Inferior parietal cortex (tissue), 1 donor: ENCODE results near the gene VWA7.

Experiments used
- DNase-seq: peaks from one replicate; pipeline ENCODE4 v3.0.0-alpha.2; 2016; ENCODE audit errors: extremely low spot score

Gene VWA7

DNA sequence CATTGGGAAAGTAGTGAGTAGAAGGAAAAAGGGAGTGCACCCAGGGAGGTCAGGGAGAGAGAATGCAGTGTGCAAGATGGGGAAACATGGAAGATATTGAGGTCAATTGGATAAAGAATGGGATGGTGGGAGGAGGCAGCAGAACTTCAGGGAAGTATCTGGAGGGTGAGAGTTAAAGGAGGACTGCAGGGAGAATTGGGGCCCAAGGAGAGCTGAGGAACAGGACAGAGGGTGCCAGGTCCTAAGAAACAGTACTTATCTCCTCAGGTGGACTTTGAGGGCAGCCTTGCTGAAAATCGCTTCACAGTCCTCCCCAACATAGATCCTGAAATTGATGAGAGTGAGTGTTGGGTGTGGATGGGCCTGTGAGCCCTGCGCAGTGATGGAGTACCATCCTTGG, 18.8 kb downstream of the VWA7 start:
- no peak for DNase-seq

- no peak for DNase-seq
These were observed 24.3 kb downstream of the VWA7 start for GRCh38 chr6:31752739-31753319.

DNA sequence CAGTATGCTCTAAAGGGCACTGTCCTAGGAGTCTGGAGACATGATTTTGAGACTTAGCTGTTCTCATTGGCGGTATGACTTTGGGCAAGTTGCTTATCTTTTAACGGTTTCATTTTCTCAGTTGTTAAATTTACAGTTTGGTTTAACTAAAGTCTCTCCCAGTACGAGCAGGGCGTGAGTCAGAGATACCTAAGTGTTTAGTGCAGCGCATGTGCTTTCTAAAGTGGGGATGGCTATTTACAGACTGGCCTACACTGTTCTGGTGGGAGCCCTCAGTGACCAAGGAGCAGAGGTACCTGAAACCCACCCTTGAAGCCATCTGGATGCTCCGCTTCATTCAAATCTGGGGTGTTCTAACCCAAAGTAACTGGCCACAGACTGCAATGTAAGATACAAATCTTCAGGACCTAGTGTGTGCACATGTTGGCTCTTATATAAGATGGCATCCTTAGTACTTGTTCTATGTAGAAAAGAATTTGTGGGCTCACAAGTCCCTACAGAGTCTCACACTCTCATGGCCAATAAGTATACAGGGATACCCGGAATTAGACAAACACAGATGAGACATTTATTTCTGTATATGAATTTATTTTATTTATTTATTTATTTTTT, 26.6 kb downstream of the VWA7 start:
- DNase-seq = no peak

DNA sequence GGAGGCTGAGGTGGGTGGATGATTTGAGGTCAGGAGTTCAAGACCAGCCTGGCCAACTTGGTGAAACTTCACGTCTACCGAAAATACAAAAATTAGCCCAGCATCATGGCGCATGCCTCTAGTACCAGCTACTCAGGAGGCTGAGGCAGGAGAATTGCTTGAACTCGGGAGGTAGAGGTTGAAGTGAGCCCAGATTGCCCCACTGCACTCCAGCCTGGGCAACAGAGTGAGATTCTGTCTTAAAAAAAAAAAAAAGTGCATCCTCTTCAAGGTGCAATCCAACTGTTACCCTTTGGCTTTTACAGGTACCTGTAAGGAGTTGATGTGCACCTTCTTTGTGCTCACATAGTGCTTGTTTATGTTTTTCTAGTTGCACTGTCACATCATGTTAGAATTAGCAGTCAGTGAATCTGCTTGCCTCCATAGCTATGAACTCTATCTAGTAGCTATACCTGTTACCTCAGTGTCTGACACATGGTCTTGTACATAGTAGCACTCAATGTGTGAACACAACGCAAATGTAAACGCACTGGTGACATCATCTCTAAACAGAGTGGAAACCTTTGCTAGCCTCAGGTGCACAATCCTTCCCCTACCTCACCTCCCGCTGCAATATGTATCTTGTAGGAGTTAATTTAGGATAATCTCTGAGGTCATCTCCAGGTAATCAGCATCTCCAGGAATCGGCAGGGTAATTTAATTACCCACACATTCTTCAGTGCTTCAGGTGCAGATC, 27.7 kb downstream of the VWA7 start:
- no peak for DNase-seq

DNA sequence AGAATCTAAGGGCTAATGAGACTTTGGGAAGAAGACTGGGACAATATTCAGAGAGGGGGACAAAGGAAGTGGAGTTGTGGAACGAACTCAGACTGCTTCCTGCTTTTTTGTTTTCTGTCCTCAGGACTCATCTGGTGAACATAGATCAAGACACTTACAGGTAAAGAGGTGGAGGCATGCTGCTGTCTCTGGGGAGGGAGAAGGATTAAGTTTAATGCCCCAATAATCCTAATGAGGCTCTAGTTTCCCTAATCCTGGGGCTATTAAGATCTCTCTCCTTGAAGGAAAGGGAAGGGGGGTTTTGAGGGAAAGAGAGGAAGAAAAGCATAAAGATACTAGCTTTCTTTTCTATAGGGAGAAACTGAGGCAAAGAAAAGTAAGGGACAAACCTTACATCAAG, 32.7 kb downstream of the VWA7 start:
- DNase-seq = no peak

DNA sequence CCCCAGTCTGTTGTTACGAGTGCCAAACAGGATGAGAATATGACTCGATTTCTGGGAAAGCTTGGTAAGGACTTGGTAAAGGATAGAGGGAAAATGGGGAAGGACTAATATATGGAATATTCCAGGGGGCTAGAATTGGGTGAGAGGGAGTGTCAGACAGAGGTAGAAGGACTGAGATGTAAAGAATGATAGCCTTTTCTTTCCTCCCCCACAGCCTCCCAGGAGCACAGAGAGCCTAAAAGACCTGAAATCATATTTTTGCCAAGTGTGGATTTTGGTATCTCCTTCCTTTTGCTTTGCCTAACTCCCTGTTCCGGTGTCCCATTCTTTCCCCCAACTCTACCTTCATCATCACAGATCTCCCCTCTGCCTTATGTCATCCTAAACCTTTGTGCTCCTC, 34.2 kb downstream of the VWA7 start:
- DNase-seq = no peak

GRCh38 chr6:31741815-31742214, 35.3 kb downstream of the VWA7 start:
- no peak for DNase-seq

DNA sequence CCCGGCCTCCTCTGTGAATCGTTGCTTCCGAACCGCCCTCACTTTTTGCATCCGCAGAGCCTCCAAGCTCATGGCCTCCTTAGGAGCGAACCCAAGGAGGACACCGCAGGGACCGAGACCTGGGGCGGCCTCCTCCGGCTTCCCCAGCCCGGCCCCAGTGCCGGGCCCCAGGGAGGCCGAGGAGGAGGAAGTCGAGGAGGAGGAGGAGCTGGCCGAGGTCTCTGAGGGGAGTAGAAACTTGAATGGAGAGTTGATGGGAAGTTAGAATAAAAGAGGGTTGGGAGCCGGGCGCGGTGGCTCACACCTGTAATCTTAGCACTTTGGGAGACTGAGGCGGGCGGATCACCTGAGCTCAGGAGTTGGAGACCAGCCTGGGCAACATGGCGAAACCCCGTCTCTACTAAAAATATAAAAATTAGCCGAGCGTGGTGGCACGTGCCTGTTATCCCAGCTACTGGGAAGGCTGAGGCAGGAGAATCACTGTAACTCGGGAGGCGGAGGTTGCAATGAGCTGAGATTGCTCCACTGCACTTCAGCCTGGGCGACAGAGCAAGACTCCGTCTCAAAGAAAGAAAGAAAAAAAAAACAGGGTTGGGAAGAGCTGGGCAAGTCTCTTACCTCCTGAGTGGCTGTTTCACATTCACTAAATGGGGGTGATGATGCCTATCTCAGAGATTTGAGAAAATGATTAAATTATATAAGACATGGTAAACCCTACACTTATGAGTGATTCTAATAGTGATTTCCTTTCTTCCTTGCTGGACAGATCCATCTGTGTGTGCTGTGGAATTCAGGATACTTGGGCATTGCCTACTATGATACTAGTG, 36.5 kb downstream of the VWA7 start:
- DNase-seq = no peak

GRCh38 chr6:31739639-31740396, 37.3 kb downstream of the VWA7 start, which contains the start of gene MSH5:
TSS of gene MSH5 (plus strand) at chr6:31740005. CDS start at chr6:31740467, 462 bp downstream.
- peak; percentile 100 for DNase-seq

DNA sequence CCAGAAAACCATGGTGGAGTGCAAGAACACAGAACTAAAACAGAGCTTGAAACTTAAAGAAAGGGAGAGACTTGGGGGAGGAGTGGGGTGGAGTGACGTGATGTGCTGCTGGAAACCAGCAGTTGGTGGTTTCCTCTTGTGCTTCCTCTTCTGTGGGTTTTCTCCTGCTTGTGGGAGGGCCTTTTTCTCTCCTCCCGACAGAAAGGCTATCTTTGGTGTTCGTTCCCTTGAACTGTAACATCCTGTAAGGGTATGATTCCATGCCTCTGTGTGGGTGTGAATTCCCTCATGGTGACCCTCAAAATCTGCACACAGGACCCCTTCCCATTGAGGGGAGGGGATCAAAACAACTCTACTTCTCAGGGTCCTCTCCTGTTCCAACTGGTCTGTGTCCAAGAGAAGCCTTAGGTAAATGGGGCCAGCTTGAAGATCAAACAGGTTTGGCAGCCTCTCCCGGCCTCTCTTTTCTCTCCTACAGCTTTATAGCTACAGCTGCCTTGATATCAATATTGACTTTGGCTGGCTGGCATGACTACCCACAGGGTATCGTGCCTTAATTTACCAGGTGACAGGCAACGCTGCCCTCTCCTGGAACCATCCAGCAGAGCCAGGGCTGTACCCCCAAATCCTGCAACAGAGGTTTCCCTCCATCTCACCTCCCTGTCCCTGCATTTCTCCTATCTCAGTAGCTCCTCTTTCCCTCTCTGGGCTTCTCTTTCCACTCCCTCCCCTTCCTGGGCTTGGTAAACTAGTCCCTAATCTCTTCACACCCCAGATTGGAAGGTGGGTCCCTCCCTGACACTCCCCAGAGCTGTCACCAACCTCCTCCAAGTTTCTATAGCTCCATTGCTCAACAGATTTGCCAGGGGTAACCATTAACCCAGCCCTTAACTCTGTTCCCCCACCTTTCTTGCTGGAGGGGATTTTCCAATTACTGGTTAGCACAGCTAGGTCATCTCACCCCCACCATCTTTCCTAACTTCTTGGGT, 38.8 kb downstream of the VWA7 start:
- peak; percentile 45 for DNase-seq

- DNase-seq = no peak
These were observed 39.7 kb downstream of the VWA7 start for GRCh38 chr6:31737315-31737990.

DNA sequence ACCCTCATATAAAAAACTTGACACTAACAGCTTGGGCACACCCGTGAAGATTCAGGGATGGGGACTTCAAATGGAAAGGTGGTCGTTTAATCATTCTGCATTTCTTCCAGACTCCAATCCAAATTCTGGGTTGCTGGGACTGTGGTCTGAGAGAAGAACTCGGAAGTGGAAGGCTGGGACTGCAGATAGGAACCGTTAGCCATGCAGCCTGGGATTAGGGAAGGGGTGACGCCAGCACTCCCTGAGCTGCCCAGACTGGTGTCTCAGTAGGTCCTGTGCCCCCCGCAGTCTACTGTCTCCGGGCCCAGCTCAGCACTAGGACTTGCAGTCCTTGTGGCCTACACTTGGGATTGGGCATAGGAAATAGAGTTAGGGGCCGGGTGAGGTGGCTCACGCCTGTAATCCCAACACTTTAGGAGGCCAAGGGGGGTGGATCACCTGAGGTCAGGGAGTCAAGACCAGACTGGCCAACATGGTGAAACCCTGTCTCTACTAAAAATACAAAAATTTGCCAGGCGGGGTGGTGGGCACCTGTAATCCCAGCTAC, 40.3 kb downstream of the VWA7 start:
- no peak for DNase-seq

GRCh38 chr6:31736021-31736767, 40.9 kb downstream of the VWA7 start, which contains the start of gene CLIC1:
TSS of gene CLIC1 (minus strand) at chr6:31736530. CDS start at chr6:31736300, 230 bp downstream.
- peak; percentile 42 for DNase-seq

GRCh38 chr6:31734821-31735406, 42.2 kb downstream of the VWA7 start:
- no peak for DNase-seq

GRCh38 chr6:31734247-31734820, 42.8 kb downstream of the VWA7 start:
- DNase-seq = no peak

DNA sequence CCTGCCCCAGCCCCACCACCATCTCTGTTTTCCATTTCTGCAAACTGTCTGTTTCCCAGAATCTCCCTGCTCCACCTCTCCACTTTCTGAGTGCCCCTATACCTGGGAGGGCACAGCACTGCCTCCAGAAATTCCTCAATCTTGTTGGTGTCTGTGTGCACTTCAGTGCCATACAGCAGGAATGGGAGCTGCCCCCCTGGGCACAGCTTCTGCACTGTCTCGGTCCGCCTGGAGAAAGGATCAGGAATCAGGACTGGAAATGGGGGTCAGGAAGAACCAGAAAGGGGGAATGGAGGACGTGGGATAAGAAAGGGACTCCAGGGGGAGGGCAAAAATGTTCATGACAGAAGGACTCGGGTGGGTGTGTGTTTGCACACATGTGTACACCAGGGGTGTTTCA, 43.4 kb downstream of the VWA7 start:
- DNase-seq = no peak

DNA sequence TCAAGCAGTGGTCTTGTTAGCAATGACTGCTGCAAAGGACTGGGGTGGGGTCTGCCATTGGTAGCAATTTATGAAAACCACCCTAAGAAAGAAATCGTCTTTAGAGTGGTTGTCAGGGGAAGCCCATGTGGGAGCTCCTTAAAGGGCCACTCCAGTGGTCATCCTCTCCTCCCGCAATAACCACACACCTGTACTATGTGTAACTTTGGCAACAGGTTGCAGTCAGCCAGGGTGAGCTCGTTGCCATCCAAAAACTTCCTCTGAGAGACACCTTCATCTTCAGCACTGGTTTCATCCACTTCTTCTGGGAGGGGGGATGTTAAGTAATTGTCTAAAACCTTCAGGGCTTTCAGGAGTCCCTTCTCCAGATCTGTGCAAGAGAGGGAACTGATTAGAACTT, 45.1 kb downstream of the VWA7 start:
- DNase-seq = no peak

DNA sequence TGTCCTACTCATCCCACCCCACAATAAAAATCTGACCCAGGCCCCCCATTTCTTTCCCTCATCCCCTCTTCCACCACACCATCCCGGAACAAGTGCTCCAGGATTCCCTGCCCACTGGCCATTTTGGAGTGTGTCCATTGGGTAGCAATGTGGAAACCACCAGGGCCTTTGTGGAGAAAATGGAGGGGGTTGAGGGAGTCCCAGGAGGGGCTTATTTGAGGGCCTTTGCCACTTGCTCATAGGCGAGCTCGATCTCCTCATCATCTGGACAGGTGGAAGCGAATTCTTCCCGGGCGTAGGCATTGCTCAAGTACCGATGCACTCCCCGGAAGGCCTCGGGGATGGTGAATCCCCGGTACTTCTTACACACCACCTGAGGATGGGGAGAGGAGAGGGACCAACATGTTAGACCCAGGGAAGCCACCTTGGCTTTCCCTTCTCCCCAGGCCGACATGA, 46.5 kb downstream of the VWA7 start:
- no peak for DNase-seq
